CD1c-positive myeloid dendritic cell (primary cell): ENCODE measurements around the gene GPC2.

Experiments used
- DNase-seq: peaks from one replicate; pipeline ENCODE4 v3.0.0-alpha.2; 2016; ENCODE audit errors: extremely low spot score

Gene GPC2

DNA sequence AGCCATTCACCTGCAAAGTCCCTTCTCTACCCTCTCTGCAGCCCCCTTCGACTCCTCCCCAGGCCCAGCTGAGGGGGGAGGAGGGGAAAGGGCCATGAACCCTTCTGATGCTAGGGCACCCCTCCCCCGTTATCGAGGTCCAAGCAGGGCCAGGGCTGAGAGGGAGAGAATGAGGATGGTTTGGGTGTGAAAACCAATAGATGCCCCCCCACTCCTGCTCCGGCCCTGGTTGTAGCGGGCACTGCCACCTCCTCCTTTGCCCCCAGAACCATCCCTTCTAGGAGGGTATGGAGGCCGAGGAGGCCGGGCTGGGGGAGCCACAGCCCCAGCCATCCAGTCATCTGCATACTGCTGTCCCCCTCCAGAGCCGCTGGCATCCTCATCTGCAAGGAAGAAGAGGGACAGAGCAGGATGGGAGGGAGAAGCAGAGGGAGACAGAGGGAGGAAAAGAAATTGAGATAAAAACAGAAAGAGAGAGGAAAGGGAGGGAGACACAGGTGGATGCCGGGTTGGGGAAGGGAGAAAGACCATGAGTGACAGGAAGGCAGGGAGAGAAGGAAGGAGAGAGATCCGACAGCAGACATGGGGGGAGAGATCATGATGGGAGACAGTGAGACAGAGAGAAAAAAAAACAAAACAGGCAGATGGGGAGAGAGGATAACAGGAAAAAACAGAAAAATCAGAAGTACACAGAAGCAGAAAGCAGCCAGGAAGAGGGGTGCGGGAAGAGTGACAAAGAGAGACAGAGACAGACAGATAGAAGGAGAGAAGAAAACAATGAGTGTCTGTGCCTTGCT is 6.9 kb downstream of the GPC2 start:
- DNase-seq = no peak

DNA sequence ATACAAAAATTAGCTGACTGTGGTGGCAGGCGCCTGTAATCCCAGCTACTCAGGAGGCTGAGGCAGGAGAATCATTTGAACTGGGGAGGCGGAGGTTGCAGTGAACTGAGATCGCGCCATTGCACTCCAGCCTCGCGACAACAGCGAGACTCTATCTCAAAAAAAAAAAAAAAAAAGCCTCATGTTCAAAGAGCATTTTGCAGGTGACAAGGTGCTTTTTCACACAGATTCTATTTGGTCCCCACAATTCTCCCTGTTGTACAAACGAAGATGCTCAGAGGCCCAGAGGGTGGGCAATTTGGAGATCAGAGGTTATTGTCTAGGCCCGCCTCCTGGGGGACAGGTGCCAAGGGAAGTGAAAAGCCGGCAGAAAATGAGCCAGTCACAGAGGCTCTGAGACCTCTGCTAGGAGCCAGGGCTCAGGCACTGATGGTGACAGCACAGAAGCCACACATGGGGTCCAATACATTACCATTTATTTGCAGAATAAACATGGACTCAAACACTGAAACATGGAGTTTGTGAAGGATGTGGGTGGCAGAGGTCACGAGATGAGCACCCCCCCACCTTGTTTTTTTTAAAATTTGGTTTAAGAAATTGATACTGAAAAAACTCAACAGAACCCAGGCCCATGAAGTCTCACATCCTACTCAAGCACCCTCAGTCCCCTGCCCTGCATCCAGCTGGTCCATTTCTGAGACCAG is 7.9 kb downstream of the GPC2 start:
- no peak for DNase-seq

DNA sequence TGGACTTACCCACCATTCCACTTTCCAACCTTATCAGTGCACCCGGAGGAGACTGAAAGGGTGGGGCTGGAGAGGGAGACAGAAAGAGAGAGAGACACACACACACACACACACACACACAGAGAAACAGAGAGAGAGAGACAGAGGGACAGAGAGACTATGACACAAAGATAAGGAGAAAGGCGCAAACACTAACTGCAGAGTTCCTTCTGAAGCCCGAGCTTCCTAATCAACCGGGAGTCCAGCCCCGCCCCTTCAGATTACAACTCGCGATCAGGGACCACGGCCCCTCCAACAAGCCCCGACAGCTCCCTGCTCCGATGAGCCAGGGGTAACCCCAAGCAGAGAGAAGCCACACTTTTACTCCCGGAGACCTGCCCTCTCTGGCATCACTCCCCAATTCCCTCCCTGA is 9.3 kb downstream of the GPC2 start:
- DNase-seq = no peak

DNA sequence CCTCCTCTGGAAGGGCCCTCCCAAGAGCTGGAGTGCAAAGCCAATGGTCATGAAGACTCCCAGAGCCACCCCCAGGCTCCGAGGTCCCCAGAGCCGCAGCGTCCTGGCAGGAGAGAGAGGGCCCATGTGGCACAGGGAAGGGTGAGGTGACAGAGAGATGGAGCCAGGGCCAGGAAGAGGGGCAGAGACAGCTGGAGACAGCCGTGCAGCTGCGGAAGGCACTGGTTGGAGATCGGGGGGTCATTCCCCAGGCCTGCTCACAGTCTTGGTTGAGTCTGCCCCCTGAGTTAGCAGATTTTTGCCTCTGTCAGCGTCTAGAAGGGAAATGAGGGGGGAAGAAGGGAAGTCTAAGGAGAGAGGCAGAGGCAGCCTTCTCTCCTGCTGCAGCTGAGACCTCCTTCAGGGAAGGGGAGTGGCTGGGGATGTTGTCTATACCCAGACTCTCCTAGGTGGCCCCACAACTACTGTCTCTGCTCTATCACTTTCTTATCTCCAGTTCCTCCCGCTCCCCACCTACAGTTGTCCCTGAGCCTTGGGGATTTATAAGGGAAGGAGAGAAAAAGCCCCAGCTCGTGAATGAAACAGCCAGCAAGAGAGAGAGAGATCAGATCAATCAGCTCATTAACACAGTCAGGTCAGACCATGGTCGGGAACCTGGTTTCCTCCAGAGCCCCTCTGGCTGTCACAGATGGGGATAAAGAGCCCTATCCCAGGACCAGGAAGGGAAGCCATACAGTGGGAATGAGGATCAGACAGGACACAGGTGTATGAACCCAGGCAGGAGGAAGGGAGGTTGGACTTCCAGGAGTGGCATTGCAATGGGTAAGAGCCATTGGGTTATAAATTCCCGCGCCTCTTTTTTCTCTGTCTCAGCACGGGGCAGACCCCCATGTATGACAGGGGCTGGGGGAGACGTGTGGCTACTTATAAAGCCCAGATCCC is 9.9 kb downstream of the GPC2 start:
- DNase-seq = no peak

DNA sequence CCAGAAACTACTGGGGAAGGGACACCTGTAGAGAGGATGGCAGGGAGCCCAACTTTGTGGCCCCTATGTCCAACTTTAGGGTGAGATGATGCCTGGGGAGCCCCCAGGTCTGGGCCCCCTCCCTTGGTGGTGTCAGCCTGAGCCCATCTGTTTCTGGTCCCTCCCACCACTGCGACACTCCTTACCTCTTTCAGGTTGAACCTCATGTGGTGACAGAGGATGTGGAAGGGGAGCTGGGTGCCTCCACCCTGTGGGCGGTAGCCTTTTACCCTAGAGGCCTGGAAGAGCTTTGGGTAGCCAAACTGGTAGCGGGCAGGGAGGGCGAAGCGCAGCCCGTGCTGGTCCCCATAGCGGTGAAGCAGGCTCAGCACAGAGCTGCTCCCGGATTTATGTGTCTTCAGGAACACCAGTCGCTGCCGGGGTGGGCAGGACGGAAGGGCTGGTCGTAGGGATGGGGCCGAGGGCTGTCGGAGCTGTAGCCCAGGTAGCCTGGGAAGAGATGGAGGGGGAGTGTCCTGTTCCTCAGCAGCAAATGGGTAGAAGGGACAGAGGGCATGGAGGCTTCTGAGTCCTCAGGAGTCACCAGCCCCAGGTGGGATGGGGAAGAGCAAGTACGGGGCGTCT is 10.8 kb downstream of the GPC2 start:
- no peak for DNase-seq

DNA sequence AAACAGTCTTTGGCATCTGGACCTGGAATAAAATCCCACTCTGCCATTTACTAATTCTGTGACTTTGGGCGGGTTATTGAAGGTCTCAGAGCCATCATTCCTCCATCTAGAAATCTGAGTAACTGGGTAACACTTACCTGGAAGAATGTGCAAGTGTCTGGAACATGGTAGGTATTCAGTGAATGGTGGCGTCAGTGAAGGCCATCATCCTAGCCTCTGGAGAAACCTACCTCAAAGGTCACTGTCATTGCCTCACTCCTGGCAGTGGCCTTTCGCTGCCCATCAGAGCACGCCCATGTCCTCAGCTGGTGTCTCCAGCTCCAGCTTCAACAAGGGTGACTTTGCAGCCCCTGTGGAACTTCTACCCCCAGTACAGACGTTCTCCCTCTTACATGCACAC is 13.3 kb downstream of the GPC2 start:
- DNase-seq = no peak

DNA sequence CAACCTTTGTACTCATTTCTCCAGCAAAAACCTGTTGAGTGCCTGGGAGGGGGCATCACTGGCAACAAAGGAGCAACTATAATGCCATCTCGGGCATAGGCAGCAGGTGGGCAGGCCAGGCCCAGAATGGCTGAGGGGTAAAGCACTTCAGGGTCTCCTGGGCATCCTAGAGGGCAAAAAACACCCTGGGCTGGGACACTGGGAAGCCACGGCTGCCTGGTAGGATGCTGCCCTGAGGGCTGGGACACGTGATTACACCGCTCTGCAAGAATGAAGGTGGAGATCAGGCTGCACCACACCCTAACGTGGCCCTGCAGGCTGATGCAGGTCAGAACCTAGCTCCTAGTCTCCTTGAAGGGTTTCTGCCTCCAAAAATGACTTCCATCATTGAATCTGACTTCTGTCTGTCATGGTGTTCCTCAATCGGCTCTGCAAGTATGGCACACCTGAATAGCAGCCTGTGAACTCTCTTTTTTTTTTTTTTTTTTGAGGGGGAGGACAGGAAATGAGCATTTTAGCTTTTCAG is 14.1 kb downstream of the GPC2 start:
- no peak for DNase-seq

DNA sequence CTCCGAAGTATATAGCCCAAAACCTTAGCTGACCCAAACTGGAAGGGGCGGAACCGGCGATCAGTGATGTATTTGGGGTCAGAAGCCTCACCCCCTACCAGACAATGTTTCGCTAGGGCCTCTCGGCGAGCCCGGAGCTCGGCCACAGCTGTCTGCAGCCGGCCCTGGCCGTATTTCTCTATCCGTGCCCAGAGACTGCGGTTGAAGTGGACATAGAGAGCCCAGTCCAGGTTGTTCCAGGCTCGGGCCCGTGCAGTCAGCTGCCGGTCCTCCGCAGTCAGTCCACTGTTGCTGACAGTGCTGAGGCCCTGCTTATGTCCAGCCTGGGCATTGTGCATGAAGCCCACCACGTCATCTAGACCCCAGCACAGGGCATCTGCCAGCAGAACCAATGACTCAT is 17.1 kb downstream of the GPC2 start:
- no peak for DNase-seq

DNA sequence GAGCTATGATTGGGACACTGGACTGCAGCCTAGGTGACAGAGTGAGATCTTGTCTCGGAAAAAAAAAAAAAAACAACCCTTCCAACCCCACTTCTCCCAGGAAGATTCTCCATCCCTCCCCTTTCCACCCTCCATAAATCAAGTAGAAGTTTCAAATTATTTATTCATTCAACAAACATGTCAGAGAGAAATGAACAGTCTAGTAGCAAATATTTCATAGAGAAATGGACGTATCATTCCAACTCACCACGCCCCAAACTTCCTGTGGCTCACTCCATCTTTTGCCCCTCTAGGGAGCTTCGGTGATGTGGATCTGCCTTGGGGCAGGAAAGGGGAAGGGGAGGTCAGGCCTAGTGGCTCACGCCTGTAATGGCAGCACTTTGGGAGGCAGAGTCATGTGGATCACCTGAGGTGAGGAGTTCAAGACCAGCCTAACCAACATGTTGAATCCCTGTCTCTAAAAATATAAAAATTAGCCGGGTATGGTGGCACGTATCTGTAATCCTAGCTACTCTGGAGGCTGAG is 18.0 kb downstream of the GPC2 start:
- DNase-seq = no peak

DNA sequence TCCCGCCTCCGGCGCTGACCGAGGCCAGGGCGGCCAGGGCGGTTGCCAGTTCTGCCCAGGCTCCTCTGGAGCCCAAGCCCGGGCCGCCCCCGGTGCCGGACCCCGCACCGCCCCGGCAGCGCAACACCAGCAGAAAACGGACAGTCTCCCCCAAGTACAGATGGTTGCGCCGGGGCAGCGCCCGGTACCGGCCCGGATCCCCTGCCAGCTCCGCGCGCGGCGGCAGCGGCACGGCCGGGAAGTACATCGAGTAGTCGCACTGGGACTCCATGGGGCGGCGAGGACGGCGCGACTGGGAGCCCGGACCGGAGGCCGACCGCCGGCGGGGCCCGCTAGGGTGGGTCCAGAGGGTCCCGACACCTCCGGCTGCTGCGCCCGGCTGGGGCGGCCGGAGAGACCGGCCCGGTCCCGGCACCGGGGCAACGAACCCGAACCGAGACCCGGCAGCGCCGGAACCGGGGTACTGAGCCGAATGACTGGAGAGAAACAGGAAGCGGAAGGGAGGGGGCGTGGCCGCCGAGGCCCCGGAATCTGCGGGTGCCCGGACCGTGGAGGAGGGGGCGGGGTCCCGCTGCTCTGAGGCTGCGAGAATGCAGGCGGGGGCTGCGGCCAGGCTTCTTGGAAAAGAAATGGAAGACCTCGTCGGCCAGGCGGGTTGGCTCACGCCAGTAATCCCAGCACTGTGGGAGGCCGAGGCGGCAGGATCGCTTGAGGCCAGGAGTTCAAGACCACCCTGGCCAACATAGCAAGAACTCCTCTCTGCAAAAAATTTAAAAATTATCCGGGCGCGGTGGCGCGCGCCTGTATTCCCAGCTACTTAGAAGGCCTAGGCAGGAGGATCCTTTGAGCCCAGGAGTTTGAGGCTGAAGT is 18.7 kb downstream of the GPC2 start, which contains the start of gene TRAPPC14:
Gene TRAPPC14, minus strand, starts transcription at position 495 of the 870 bp plus-strand sequence. Its CDS starts 224 bp downstream, at position 271.
- DNase-seq = peak; percentile 89

DNA sequence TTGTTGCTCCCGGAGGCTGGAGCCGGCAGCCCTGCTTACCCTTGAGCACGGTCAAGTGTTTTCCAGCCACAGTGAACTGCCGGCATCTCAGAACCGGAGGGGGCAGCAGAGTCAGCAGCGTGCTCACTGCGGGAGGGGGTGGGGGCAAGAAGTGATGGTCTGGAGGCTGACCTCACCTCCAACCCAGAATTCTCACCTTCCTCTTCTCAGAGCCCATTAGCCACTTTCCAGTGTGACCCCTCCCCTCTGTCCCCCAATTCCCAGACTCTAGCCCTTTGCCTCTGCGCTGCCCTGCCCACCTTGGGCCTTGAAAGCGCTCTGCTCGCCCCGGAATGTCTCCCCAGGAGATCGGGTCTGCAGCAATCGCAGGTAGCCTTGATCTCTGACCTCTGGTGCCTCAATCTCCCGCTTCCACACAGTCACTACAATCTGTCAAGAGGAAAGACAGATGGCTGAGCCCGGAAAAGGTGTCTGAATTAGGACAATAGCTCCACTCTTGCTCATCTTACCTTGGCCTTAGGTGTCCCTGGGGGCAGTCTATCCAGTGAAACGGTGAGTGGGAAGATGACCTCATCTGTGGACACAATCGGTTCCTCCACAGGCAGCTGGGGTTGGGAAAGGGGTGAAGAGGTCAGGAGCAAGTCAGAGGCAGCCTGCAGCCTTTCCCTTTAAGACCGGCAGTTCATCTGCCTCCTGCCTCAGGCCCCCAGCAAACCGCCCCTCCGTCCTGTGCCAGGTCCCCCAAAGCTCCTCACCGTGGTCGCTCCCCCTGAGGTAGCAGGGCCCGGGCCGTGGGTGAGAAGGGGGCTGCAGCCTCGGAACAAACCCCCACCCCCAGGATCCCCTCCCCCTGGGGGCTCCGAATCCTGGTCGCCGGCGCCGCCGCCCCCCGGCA is 19.6 kb downstream of the GPC2 start:
- peak; percentile 67 for DNase-seq

DNA sequence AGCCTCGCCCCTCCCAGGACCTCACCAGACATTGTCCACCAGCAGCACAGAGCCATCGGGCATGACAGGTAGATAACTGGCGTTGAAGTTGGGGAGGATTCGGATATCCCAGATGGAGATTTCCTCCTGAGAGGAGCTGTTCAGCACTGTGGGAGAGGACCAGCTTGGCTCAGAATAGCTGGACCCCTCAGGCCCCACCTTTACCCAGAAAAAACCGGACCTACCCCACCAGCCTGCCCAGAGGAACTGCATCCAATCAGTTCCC is 20.2 kb downstream of the GPC2 start:
- no peak for DNase-seq

DNA sequence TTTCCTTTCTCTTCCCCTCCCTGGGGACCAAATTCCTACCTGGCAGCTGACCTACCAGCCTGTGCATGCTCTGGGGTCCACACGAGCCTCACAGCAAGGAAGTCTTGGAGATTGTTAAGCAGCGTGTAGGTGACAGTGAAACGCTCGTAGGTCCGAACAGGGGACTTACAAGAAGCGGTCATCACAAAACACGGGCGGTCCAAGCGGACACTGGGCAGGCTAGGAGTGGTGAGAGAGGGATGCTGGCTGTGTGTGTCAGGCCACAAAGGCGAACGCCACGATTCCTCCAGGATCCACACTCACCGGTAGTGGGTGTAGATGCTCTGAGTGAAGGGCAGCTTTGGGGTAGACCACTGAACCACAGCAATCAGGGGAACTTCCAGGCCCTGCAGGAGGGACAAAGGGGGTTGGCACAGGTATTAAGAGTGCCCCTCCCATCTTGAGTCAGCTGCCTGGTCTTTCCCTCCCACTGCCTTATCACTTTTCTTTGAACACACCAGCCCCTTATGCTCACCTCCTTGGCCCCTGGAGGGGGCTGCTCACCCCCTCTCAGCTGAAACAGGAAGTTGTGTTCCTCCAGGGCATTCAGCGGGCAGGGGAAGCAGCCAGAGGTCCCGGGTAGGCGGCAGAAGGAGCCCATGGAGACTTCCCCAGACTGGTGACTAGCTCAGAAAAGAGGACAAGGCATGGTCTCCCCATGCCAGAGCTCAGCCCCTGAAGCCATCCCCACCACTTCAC is 20.7 kb downstream of the GPC2 start:
- DNase-seq = peak; percentile 75

DNA sequence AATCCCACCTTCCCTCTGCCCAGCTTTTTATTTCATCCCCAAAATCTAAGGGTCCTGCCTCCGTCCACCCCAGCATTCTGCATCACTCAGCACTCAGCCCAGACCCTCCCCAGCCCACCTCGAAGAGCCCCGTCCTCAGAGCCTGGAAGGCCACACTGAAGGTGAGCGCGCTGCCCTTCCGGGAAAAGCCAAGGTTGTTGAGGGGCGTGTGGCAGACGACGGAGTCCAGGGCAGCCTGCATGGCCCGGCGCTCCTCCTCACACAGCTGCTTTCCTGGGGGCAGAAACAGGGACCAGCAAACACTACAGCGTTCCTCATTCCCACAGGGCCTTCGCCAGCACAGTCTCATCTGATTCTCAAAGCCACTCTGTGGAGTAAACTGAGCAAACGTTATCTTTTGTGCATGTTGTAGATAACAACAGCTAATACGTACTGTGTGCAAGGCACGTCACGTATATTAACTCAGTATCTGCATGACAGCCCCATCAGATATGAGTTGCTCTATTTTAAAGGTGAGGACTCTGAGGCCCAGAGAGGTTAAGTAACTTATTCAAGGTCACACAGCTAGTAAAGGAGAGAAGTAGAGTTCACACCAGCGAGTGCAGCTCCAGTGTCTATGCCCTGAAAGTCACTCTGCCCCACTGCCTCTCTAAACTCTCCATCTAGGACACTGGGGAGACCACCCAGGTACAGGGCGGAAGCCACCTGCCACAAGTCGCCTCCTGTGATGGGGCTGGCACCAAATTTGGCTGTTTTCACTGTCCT is 21.4 kb downstream of the GPC2 start:
- DNase-seq = no peak

DNA sequence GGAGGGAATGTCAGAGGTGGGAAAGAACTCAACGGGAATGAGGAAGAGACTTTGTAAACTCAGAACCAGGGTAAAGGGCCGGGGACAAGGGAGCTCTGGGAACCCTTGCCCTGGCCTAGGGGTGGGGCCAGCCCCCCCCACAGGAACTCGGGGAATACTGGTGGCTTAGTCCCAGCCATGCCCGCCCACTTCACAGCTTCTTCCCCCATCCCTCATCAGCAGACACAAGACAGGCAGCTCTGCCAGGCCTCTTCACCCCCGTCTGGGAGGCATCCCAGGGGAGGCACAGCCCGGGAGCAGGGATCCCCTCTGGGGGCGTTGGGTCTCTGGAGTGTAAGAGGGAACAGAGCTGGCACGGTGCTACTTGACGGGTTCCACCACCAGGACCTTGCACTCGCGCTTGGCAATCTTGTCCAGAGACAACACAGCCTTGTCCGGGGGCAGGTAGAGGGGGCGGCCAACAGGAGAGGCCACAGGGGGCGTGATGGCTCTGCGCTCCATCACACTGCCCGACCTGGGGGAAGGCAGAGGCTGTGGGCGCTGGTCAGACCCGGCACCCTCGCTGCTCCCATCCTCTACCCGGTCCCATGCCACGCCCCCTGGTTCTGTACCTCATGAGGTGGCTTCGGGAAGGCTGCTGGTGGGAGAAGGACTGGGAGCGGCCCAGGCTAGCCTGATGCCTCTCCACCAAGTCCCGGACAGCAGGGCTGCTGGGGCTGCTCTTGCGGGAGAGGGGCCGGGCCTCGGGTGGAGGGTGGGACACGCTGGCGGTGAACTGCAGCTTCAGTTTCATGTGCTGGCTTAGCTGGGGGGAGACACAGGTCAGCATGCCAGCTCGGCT is 22.3 kb downstream of the GPC2 start:
- DNase-seq = no peak

DNA sequence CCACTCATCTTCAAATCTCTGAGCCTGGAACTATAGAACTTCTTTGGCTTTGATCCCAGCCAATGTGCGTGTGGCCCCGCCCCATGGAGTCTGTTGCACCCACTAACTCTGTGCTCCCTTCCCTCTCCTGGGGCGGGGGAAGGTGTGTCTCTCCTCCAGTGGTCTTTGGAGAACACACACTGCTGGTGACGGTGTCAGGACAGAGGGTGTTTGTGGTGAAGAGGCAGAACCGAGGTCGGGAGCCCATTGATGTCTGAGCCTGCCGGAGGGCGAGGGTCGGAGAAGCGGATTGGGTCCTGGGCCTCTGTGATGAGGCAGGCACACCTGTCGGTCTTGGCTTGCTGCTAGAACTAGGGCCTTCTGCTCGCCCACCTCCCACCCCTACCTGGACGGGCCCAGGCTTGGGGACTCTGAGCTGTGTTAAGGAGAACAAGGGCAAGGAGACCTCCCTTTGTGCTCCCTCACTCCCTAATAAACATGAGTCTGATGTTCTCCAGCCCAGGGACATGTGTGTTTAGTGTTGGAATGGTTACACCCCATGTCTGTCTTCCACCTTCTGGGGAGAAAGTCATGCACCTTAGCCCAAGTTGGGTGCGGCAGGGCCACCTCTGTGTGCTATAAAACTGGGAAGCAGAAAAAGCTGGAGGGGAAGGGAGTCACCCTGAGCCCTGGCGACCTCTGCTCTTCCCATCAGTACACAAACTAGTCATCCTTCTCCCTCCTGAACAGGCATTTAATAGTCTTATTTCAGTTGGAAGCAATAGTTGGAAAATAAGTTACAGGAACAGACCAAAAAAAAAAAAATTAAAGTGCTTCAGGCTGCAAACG is 23.3 kb downstream of the GPC2 start:
- DNase-seq = no peak
